GM18861 (cell line): Measurements from ENCODE around the gene NPB.
A peak's percentile ranks its signal among the peaks of the same experiment; 100 is the strongest.

Source experiments
- ATAC-seq: cut with Tn5 transposase; IDR thresholded peaks from one replicate; pipeline ENCODE4 v1.9.1; 2021; ENCODE audit not compliant: unreplicated experiment

Gene NPB

DNA sequence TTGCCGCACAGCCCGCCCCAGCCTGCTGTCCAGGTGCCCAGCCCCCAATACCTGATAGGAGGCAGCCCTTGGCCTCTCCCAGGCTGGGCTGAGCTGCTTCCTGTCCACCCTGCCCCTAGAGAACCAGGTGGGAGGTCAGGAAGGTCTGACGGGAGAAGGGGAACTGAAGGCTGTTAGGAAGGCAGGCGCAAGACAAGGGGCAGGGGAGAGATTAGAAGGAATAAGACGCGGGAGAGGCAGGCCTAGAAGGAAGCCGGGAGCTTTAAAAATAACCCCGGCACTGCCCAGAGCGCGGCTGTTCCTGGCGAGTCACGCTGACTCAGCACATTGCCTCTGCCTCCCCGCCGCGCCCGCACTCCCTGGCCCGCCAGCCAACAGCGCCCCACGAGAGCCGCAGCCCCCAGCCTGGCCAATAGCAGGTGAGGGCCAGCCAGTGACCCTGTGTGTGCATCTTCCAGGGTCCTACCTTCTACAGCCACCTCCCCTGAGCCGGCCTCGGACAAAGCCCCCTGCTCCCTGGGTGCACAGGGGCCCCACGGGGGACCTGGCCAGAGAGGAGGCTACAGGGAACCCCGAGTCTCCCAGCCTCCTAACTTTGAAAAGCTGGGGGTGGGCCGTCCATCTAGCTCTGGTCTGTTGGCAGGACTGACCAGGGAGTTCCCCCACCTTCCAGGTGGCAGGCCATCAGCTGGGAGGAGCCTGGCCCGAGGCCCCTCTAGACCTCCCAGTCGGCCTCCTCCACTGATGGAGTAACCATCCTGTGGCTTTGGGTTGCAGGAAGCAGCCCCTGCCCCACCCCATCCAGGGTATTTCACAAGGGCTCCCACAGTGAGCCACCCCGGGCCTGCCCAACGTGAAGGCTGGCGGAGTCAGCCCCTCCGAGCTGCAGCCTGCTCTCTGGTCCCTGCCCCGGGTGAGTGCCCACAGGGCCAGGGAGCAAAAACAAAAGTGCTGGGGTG is 21.5 kb downstream of the NPB start:
- ATAC-seq, result no peak

DNA sequence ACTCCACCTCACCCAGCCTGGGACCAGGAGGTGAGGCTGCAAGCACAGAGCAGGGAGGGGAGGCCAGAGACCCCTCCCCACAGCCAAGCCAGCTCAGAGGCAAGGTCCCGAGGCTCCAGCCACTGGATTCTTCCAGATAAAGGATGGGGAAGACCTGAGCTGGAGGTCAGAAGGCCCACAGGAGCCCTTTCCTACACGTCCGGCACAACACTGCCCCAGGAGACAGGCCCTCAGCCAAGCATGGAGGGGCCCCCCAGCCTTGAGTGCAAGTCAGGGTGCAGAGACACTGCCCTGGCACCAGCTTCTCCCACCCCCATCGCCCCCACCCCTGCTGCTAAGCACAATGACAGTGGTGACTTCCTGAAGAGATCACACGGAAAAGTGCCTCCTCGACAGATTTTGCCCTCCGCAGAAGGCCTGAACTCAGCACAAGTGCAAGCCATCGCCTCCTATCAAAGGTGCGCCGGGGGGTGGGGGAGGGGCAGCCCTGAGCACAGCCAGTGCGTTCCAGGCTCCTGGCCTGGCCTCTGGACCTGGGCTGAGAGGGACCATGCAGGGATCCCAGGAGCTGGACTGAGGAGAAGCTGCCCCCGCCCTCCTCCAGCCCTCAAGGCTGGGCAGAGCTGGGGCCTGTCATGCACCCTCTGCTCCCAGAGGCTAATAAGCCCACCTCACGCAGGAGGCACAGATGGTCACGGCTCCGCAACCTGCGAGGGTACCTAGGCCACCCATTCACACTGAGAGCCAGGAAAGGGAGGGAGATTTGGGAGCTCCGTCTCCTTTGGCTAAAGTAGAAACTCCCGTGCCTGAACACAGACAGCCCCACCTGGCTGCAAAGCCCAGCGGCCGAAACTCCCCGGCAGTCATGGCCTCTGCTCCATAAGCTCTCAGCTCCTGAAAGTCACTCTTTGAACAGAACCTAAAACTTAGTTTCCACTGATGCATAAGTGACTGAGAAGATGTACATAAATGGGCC is 22.8 kb downstream of the NPB start:
- no peak for ATAC-seq

DNA sequence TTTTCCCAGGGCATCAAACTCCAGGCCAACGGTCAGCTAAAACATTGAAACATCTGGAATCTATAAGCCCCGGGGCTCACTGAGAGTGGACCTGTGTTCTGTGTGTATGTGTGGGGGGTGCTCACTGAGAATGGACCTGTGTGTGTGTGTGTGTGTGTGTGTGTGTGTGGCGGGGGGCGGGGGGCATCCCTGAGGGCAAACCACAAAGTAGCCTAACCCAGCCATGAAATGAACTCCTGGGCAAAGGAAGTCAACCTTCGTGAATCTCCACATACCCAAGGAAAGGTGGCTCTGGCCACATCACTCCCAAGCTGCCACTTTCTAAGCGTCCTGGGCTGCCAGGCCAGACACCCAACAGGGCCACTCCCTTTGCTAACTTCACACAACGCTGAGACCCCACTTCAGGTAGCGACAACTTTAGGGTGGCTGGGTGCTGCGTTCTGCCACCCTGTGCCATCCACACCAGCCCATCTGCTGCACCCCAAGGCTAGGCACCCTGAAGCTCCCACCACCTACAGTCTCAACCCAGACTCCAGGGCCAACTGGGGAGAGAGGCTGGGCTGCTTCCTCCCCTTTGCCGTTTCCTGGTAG is 23.9 kb downstream of the NPB start:
- ATAC-seq, result no peak

DNA sequence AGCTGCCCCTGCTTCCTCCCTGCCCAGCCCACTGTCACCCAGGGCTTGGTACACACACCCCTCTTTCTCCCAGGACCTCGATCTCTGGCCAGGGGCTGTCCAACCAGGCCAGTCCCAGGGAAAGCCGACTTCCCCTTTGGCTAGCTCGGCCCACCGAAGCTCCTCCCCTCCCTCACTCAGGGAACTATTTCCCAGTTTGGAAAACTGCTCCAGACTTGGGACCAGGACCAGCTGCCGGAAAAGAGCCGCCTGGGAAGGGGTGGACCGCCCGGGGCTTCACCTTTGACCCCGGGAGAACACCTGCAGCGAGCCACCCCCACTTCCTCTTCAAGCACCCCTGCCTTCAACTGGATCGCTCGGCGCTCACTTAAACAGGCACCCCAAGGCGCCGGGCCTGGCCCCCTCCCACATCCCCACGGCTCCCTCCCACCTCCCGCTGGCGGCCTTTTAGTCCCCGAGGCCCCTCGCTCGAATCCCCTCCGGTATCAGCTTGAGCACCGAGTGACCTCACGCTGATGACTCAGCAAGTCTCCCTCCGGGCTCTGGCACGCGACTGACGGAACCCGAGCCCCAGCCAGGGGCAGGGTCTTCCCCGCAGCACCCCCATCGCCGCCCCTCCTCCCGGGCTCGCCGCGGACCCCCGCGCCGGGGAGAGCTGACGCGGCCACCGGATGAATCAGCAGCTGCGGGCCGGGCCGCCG is 24.6 kb downstream of the NPB start:
- peak; percentile 11 for ATAC-seq

GRCh38 chr17:81927152-81927652 is 25.2 kb downstream of the NPB start:
- peak; percentile 5 for ATAC-seq

DNA sequence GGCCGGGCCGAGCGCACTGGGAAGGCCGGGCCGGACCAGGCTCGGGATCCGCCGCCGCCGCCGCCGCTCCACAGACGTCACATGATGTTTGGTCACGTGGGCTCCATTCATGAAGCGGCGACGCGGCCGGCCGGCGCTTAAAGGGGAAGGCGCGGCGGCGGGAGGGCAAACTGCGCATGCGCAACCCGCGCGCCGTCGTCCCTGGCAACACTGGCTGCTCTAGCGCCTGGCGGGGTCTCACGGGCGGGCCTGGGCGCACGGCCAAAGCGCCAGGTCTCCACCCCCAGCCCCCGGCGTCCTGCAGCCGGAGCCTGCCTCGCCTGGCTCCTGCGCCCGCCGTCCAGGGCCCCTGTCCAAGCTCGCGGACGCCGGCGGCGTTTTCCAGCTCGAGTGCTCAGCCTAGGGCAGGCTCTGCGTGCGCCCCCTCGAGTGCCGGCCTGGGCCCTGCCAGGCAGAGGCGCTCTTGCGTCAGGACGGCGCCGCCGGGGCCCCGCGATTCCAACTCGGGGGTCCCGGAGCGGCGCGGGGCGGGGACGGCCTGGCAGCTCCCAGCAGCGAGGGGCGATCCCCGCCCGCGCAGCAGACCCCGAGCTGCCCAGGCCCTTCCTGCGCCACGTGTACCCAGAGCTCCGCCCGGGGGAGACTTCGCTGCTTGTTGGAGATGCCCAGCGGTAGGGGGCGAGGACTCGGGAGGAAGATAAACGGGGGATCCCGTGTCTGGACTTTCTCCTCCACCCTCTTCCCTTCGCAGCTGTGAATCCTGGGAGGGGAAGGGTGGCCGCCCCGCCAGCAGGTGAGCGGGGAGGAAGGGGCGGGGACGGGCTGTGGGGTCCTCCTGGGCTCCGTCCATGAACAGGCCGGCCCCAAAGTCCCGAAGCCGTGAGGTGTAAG is 25.9 kb downstream of the NPB start, which contains the start of gene MAFG:
Gene MAFG (minus strand): TSS at position 83 of the 891 bp plus-strand sequence. CDS start 4,550 bp downstream, outside the sequence.
- ATAC-seq, result peak; percentile 40

GRCh38 chr17:81928544-81929252 is 26.7 kb downstream of the NPB start:
- no peak for ATAC-seq

GRCh38 chr17:81929253-81930141 is 27.5 kb downstream of the NPB start:
- ATAC-seq, result no peak

GRCh38 chr17:81930142-81931125 is 28.4 kb downstream of the NPB start:
- ATAC-seq, result no peak

DNA sequence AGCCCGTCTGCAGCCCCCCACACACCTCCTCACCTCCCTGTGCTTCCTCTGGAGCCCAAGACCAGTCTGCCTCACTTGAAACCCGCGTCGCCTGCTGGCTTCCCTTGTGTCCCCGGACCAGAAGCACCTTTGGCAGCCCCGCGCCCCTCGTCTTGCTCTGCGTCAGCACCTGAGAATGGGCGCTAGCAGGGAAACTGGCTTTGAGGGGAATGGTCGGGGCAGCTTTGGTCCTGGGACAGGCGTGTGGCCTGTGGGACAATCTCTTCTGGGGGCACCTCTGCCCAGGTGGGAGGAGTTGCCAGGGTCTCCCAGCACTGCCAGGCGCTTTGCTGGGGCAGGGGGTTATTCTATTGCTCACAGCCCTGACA is 29.1 kb downstream of the NPB start:
- no peak for ATAC-seq

- ATAC-seq, result no peak
Observed at GRCh38 chr17:81931557-81932332, 29.7 kb downstream of the NPB start.

- no peak for ATAC-seq
Observed at GRCh38 chr17:81932333-81932983, 30.4 kb downstream of the NPB start.

GRCh38 chr17:81933178-81933699 is 31.2 kb downstream of the NPB start:
- ATAC-seq, result no peak

DNA sequence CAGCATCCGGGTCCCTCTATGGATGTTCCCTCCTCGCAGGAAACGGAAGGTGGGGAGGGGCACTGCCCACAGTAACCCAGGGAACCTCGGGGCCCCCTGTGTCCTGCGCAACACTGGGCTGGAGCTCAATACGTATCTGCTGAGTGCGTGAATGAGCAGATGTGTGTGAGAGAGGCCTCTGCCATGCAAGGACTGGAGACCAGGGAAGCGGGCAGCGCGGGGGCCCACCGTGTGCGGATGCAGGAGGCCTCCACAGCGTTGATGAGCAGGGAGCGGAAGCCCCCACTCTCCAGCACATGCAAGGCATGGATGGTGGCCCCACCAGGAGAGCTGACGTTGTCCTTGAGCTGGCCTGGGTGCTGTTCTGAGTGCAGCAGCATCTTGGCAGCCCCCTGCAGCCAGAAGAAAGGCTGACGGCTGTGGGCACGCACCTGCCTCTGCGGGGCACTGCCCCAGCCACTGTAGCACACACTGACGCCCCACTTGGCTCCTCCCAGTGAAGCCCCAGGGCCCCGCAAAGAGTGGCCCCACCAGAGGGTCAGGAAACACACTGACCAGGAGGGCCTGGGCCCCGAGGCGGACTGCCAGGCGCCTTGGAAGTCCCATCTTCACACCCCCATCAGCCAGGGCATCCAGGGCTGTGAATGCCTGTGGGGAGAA is 32.2 kb downstream of the NPB start:
- no peak for ATAC-seq
